Measurements from ENCODE around the gene SPDEF. TPM values are rescaled to one million over a fixed set of nuclear protein-coding genes. Genes with fewer than 3 reads are reported as not detected.

The SPDEF gene
- total RNA-seq, 6 experiments from 2014 or later, result not detected

- DNase-seq, result peak in 1 of 3 donors; percentile 38
Observed at GRCh38 chr6:34515473-34516387, 40.4 kb downstream of the SPDEF start.

GRCh38 chr6:34514593-34515472, 41.3 kb downstream of the SPDEF start:
- H3K4me3 ChIP-seq, result no peak overlapping the region
- TF ChIP-seq CTCF (IDR thresholded peaks at IDR 0.05), result no peak
- no peak for TF ChIP-seq POLR2A (IDR thresholded peaks at IDR 0.05)
- peaks cover 0 to under 1% (median 0%) of the 10 kb centered on the region in 4 donors for H3K9me3 ChIP-seq
- H3K27ac ChIP-seq, result no peak overlapping the region
- DNase-seq, result peak in 1 of 3 donors; percentile 47
- peak in 1 of 4 donors; percentile 38 for ATAC-seq
- no peaks in the 10 kb centered on the region for H3K27me3 ChIP-seq
- H3K4me1 ChIP-seq, result no peaks in the 10 kb centered on the region
- H3K36me3 ChIP-seq, result no peaks in the 10 kb centered on the region
- intact Hi-C loops (cut with DNase I), result no loop called here
- WGBS (ENCODE audit: insufficient coverage, low coverage, low lambda C conversion rate, missing lambda C conversion rate), result 27% methylated on average over 16 of the region's 34 CpGs

More at GRCh38 chr6:34515473-34516387, 40.4 kb downstream of the SPDEF start:
- WGBS (ENCODE audit: insufficient coverage, low coverage, low lambda C conversion rate, missing lambda C conversion rate), result 64% methylated on average over 3 of the region's 13 CpGs
- intact Hi-C loops (cut with DNase I), result no loop called here
- H3K4me3 ChIP-seq, result no peak overlapping the region
- H3K27ac ChIP-seq, result no peak overlapping the region
- no peaks in the 10 kb centered on the region for H3K36me3 ChIP-seq
- ATAC-seq, result no peak
- TF ChIP-seq POLR2A (IDR thresholded peaks at IDR 0.05), result no peak
- TF ChIP-seq CTCF (IDR thresholded peaks at IDR 0.05), result no peak
- no peaks in the 10 kb centered on the region for H3K4me1 ChIP-seq
- H3K27me3 ChIP-seq, result no peaks in the 10 kb centered on the region
- no peaks in the 10 kb centered on the region for H3K9me3 ChIP-seq

- intact Hi-C loops (cut with DNase I), result no loop called here
- Histone ChIP-seq H3K9me3 (peaks cover 0 to 4% (median 0%) of the 10 kb centered on the region in 4 donors), H3K4me3 (no peak overlapping the region), H3K27me3 (no peaks in the 10 kb centered on the region), H3K36me3 (no peaks in the 10 kb centered on the region), H3K27ac (no peak overlapping the region), H3K4me1 (no peaks in the 10 kb centered on the region)
- ATAC-seq (no peak), DNase-seq (peak in 1 of 3 donors; percentile 23)
- 49% methylated on average over 3 of the region's 8 CpGs for WGBS (ENCODE audit: insufficient coverage, low coverage, low lambda C conversion rate, missing lambda C conversion rate)
- TF ChIP-seq POLR2A (IDR thresholded peaks at IDR 0.05) (no peak), CTCF (IDR thresholded peaks at IDR 0.05) (no peak)
Observed at GRCh38 chr6:34514112-34514511, 42.0 kb downstream of the SPDEF start.

GRCh38 chr6:34513646-34514045, 42.5 kb downstream of the SPDEF start:
- H3K36me3 ChIP-seq, result no peaks in the 10 kb centered on the region
- 77% methylated on average over 3 of the region's 4 CpGs for WGBS (ENCODE audit: insufficient coverage, low coverage, low lambda C conversion rate, missing lambda C conversion rate)
- no peaks in the 10 kb centered on the region for H3K4me1 ChIP-seq
- DNase-seq (peak in 1 of 3 donors; percentile 24), ATAC-seq (no peak)
- TF ChIP-seq CTCF (IDR thresholded peaks at IDR 0.05), result no peak
- TF ChIP-seq POLR2A (IDR thresholded peaks at IDR 0.05), result no peak
- H3K27ac ChIP-seq, result no peak overlapping the region
- peaks cover 0 to 4% (median 0%) of the 10 kb centered on the region in 4 donors for H3K9me3 ChIP-seq
- intact Hi-C loops (cut with DNase I), result no loop called here
- H3K27me3 ChIP-seq, result no peaks in the 10 kb centered on the region
- H3K4me3 ChIP-seq, result no peak overlapping the region
